T-helper 17 cell (primary cell): ENCODE measurements around the gene SRC. TPM values are rescaled to one million over a fixed set of nuclear protein-coding genes. Genes with fewer than 3 reads are reported as not detected.

Source experiments
- ATAC-seq: fragments of 150-1000 bp; cut with Tn5 transposase; 2 replicates; pipeline ENCODE4 v1.10.0; 2021; ENCODE audit warnings: mild to moderate bottlenecking, moderate library complexity
- DNase-seq, 3 donors: peaks; one replicate each; pipeline versions ENCODE4 v3.0.0 to v3.0.0-alpha.2; 2020 to 2021
- H3K9me3 ChIP-seq: one replicate; pipeline ENCODE4 v1.7.0; 2013; ENCODE audit warnings: low read length, mild to moderate bottlenecking; ENCODE audit not compliant: control insufficient read depth, poor library complexity, severe bottlenecking
- H3K27ac Mint-ChIP-seq: one replicate; pipeline ENCODE4 v1.8.0; 2022; ENCODE audit warnings: mild to moderate bottlenecking, moderate library complexity, mixed read lengths
- H3K27me3 Mint-ChIP-seq: one replicate; pipeline ENCODE4 v1.8.0; 2022; ENCODE audit warnings: mixed read lengths
- H3K36me3 Mint-ChIP-seq: one replicate; pipeline ENCODE4 v1.8.0; 2022; ENCODE audit warnings: low read depth, mixed read lengths
- H3K4me1 Mint-ChIP-seq: one replicate; pipeline ENCODE4 v1.8.0; 2022; ENCODE audit warnings: mild to moderate bottlenecking, mixed read lengths
- H3K4me3 Mint-ChIP-seq: one replicate; pipeline ENCODE4 v1.8.0; 2022; ENCODE audit warnings: mild to moderate bottlenecking, moderate library complexity, mixed read lengths
- total RNA-seq, 4 donors: library from RNA in 2 of 4; stranded (reverse) in 2 of 4; gene quantifications; one replicate each; pipeline ENCODE4 v1.2.3 and lab custom pipeline; 2022 to 2026

SRC gene
- total RNA-seq, 2 donors from 2014 or later: 6.2 to 22.8 TPM

DNA sequence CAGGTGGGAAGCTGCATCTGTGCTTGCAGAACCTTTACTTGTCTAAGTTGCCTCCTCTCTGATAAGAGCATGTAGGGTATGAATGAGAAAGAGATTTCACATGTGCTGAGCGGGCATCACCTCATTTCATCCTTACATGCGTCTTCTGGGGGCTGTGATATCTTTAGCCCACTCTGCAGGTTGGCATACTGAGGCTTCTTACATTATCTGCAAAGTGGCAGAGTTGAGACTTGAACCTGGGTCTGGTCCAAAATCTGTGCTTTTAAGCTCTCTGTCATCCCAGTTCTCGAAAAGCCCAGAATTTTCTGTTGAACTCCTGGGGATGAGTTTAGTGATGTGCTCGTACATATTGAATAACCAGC is 2.0 kb upstream of the SRC start:
- H3K27ac Mint-ChIP-seq: no peak overlapping the region
- H3K27me3 Mint-ChIP-seq: no peaks in the 10 kb centered on the region
- H3K4me1 Mint-ChIP-seq: peaks cover 16% of the 10 kb centered on the region
- no peak overlapping the region for H3K4me3 Mint-ChIP-seq
- DNase-seq (no peak), ATAC-seq (no peak)
- no peaks in the 10 kb centered on the region for H3K9me3 ChIP-seq
- no peaks in the 10 kb centered on the region for H3K36me3 Mint-ChIP-seq

DNA sequence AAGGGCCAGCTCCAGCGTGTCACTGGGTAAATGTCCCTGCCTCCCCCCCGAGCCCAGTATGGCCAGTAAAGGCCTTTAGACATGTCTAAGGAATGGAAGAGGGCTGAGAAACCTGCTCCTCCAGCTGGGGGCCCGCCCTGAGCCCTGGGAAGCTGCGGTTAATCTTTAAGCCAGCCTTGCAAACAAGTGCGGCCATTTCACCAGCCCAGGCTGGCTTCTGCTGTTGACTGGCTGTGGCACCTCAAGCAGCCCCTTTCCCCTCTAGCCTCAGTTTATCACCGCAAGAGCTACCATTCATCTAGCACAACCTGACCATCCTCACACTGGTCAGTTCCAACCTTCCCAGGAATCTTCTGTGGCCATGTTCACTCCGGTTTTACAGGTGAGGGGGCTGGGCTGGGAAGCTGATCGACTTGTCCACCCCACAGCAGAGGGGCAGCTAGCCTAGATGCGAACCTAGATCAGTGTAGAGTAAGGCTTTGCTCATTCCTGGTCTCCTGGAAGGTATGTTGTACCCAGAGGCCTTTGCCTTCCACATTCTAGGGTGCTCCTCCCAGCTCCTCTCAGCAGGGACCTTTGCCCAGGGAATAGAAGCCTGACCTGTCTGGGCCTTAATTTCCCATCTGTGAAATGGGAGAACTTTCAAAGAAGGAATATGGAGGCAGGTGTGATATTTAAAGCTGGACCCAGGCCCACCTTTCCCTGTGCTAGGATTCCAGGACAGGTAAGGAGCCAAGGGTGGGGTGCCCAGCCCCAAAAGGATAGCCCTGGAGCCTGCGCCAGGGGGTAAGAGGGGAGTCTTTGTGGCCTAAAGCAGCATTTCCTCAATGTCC is 1.2 kb upstream of the SRC start:
- Mint-ChIP-seq H3K36me3 (no peaks in the 10 kb centered on the region), H3K27ac (peak overlapping the region; percentile 32), H3K4me3 (peak overlapping the region; percentile 83), H3K4me1 (peaks cover 18% of the 10 kb centered on the region), H3K27me3 (no peaks in the 10 kb centered on the region)
- ATAC-seq: no peak
- DNase-seq: no peak
- H3K9me3 ChIP-seq: no peaks in the 10 kb centered on the region

DNA sequence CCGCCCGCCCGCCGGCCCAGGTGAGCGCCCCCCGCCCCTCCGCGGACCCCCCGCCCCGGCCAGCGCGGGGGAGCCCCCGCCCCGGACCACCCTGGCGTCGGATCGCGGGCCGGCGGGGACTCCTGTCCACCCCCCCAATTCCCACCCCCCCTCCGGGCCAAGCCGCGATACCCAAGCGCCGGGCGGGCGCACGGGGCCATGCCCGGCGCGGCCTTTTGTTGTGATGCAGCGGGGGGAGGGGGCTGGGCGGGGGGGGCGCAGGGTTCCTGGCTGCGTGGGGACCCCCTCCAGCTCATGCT is 245 bp downstream of the SRC start:
- H3K9me3 ChIP-seq: no peaks in the 10 kb centered on the region
- peak; percentile 5 for ATAC-seq
- Mint-ChIP-seq H3K36me3 (no peaks in the 10 kb centered on the region), H3K27me3 (no peaks in the 10 kb centered on the region), H3K27ac (no peak overlapping the region), H3K4me1 (peaks cover 17% of the 10 kb centered on the region), H3K4me3 (no peak overlapping the region)
- no peak for DNase-seq

DNA sequence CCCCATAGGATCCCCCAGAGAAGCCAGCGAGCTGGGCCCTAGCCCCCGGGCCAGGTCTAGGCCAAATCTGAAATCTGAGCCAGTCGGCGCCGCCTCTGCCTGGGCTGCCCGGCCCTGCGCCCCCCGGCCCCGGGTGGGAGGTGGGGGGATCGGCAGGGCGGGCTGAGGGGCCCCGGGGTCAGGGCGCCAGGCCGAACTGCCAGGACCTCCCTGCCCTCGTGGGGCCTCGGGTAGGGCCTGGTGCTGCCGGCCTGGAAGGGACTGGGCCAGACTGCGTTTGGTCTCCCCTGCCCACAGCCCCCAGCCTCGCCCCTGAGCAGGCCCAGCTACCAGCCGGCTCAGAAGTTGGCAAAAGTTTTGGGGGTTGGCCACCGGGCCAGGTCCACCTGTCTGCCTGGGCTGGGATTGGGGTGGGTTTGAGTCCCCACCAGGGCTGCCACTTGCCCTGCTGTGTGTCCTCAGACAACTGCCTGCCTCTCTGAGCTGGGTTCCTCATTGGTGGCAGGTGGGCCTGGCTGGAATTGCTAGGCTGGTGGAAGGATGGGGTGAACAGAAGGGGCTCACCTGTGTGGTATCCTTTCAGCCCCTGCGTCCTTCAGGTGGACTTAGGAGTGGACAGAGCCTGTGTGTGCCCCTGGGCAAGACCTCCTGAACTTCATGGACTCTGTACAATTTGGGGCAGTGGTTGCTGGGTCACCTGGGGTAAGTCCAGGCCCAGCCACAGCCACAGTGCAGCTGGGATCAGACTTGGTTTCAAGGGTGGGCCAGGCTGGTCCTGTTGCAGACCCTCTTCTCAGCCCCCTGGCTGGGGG is 801 bp downstream of the SRC start:
- DNase-seq: no peak
- Mint-ChIP-seq H3K27me3 (no peaks in the 10 kb centered on the region), H3K4me1 (peaks cover 14% of the 10 kb centered on the region), H3K27ac (no peak overlapping the region), H3K4me3 (peak overlapping the region; percentile 55), H3K36me3 (no peaks in the 10 kb centered on the region)
- no peaks in the 10 kb centered on the region for H3K9me3 ChIP-seq
- ATAC-seq: no peak

DNA sequence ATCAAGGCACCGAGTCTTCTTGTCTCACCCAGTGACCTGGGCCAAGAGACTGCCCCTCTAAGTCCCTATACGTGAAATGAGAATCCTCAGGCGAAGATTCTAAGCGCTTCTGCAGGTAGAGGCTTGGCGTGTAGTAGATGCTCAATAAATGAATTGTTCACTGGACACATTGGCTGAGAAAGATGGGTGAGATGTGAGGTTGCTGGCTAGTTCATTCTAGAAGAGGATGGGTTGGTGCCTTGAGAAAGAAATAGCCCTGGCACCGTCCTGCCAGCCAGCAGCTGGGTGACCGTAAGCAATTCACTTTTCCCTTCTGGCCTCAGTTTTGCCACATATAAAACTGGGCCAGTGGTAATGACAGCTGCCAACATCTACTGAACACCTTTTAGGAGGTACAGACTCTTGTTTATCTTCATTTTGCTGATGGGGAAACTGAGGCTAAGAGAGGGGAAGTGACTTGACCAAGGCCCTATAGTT is 1.4 kb downstream of the SRC start:
- peaks cover 14% of the 10 kb centered on the region for H3K4me1 Mint-ChIP-seq
- H3K4me3 Mint-ChIP-seq: peak overlapping the region; percentile 55
- DNase-seq: no peak
- no peaks in the 10 kb centered on the region for H3K27me3 Mint-ChIP-seq
- no peak for ATAC-seq
- no peaks in the 10 kb centered on the region for H3K36me3 Mint-ChIP-seq
- no peak overlapping the region for H3K27ac Mint-ChIP-seq
- H3K9me3 ChIP-seq: no peaks in the 10 kb centered on the region

DNA sequence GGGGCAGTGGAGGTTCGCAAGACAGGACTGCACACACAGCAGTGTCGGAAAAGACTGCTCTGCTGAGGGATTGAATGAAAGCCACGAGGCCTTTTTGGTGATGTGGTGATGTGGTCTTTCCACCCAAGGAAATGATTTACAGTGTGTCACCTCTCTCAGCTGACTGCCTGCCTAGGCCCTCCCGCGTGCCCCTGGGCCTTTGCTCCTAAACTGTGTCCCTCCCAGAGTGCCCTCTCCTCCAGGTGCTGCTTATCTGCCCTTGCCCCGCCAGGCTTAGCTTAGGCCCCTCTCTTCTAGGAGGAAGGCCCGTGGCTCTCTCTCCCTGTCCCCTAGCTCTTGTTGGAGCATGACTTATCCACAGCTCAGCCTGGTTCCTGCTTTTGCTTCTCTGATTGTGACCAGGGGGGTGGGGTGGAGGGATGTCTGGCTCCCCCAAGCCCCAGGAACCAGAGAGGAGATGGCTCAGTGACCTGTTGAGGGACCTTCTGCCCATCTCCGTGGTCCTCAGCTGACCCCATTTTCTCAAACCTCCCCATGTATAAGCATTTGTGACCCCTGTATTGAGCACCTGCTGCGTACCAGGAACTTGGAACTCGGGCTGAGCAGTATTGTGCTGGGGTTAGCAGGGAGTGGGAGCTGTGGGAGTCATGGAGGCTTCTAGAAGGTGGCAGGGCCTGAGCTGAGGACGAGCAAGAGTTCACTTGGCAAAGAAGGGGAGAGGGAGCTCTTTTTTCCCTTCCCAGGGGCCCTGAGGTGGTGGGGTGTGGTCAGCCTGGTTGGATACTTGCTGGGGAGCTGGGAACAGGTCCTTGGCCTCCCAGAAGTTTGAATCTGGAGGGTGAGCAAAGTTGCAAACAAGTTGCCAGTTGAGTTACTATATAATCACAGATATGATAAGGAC is 2.2 kb downstream of the SRC start:
- Mint-ChIP-seq H3K4me3 (peak overlapping the region; percentile 55), H3K36me3 (no peaks in the 10 kb centered on the region), H3K27me3 (no peaks in the 10 kb centered on the region), H3K4me1 (peaks cover 14% of the 10 kb centered on the region), H3K27ac (no peak overlapping the region)
- ATAC-seq: no peak
- no peaks in the 10 kb centered on the region for H3K9me3 ChIP-seq
- no peak for DNase-seq

DNA sequence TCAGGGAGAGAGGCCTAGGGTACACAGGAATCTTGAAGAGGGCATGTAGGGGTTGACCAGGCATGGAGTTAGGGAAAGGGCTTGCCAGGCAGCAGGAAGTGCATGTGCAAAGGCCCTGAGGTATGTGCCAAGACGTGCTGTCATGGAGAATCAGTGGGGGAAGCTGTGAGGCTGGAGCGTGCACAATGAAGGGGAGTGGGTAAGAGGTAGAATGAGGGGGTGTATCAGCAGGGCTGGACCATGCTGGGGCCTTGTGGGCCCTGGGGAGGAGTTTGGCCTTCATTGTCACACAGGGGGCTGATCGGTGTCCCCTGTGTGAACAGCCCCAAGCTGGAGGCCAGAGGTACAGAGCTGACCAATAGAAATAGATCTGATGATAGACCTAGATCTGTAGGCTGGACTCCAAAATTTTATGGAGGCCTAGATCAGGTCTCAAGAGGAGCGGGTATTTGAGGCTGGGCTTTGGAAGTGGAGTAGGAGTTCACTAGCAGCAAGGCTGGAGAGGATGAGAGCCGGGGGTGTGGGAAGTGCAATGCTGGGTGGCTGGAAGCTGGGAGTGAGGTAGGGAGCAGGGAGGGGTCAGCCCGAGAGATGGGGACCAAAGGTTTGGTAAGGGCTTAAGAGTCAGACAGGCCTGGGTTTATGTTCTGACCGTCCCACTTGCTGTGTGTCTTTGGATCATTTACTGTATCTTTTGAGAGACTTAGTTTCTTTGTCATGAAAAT is 3.0 kb downstream of the SRC start:
- ATAC-seq (no peak), DNase-seq (no peak)
- H3K9me3 ChIP-seq: no peaks in the 10 kb centered on the region
- H3K4me3 Mint-ChIP-seq: no peak overlapping the region
- H3K36me3 Mint-ChIP-seq: no peaks in the 10 kb centered on the region
- H3K4me1 Mint-ChIP-seq: peaks cover 12% of the 10 kb centered on the region
- H3K27ac Mint-ChIP-seq: peak overlapping the region; percentile 16
- H3K27me3 Mint-ChIP-seq: no peaks in the 10 kb centered on the region

DNA sequence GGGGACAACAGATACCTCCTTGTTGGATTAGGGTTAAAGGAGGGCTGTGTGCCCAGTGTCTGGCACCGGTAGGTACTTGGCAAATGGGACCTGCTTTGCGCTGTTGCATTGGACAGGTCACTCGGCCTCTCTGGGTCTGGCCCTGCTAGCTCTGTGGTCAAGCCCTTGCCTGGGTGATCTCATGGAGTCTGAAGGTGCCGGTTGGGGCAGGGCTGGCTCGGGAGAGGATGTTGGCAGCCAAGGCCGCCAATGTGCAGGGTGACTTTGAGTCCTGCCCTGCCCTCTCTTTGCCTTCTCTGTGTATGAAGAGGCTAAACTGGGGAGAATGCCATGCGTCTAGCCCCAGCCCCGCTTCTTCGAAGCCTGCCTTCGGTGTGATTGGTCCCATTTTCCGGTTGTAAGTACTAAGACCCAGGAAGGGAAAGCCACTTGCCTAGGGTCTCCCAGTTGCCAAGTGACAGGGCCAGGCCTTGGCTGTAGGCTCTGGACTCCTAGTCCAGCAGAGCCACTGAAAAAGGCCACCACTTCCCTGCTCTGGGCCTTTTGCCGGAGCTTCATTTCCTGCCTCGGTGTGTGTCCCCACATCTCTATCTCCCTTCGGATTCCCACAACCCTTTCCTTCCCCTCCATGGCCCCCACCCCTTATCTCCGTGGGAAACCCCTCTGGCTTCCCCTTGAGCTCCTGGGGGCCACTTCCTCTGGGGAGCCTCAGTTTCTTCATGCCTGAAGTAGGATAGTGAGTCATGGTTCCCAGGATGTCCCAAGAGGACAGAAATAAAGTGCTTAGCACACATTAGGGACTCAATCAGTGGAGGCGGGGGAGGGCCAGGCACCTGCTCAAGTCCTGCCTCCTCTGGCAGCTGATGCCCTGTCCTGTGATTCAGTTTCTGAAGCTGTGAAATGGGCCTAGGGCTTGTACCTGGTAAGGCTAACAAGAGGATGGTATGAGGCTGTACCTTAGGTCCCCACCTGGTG is 3.9 kb downstream of the SRC start:
- Mint-ChIP-seq H3K27me3 (no peaks in the 10 kb centered on the region), H3K27ac (peak overlapping the region; percentile 16), H3K4me1 (peaks cover 9% of the 10 kb centered on the region), H3K36me3 (no peaks in the 10 kb centered on the region), H3K4me3 (no peak overlapping the region)
- H3K9me3 ChIP-seq: no peaks in the 10 kb centered on the region
- ATAC-seq (no peak), DNase-seq (no peak)

DNA sequence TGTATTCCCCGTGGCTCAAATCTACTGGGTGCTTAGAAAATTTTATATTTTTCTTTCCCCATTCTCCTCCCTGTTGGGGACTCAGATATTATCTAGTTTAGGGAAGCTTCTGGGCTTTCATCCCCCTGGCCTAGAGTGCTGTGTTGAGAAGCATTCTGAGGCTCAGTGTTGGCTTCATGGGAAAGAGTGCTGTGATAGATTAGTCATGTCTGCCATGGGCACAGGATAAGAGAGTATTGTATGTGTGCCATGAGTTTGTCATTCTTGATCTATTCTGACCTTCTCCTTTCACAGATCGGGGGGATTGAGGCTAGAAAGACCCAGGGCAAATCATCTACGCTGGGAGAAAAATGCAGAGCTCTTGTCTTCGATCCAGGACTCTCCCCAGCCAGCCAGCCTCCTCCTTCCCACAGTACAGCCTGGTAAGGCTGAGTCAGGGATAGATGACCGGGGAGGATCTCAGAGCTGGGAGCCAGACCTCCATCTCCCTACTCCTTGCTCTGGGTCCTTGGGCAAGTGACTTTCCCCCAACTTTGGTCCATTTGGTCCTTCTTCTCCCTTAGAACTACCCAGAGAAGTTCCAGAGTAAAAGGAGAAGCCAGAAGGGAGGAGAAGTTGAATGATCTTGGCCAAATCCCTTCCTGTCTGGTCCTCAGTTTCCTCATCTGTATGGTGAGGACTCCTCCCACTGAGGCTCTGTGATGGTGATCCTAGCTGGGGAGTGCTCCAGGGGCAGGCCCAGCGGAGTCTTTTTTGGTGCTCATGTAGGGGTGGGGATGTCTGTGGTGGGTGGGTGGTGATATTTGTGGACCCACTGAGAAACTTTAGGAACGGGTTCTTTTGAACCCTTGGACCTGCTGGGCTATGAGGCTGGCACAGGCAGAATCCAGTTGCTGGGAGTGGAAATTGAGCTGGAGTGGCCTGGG is 5.0 kb downstream of the SRC start:
- H3K4me1 Mint-ChIP-seq: peaks cover 12% of the 10 kb centered on the region
- no peak for ATAC-seq
- H3K4me3 Mint-ChIP-seq: no peak overlapping the region
- H3K36me3 Mint-ChIP-seq: no peaks in the 10 kb centered on the region
- DNase-seq: no peak
- no peaks in the 10 kb centered on the region for H3K27me3 Mint-ChIP-seq
- no peak overlapping the region for H3K27ac Mint-ChIP-seq
- H3K9me3 ChIP-seq: no peaks in the 10 kb centered on the region

DNA sequence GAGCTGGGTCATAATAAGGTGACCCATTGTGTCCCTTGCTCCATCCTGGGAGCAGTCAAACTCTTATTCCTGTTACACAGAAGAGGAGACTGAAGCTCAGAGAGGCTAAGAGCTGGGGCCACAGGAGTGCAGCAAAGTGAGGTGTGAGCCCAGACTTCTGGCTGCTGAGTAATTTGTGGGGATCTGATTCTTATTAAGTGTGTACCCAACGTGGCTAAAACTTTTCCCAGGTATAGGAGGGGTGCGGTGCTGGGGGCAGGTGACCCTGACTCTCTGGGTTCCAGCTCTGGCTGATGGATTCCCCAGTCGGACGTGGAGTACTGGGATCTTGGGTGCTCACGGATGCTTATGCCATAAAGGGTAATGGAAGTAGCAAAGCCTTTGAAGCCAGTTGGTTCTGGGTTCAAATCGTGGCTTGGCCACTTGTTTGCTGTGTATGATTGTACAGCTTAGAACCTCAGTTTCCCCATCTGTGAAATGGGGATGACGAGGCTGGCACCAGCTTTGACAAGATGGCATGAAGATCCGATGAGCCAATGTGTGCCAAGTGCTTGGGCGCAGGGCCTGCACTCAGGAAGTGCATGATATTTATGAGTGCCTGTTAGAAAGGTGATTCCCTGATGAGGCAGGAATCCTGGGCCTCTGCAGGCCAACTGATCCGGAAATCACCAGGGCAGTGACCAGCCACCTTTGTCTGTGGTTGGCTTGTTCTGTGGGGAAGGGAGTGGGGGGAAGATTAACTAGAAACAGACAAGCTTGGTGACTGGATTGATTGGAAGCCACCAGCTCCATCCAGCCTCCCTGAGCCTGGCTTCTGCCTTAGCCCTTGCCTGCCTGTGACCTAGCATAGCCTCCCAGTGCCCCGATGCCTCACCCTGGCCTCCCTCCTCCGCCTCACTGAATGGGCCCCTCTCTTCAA is 6.0 kb downstream of the SRC start:
- H3K27me3 Mint-ChIP-seq: no peaks in the 10 kb centered on the region
- H3K4me3 Mint-ChIP-seq: no peak overlapping the region
- H3K9me3 ChIP-seq: no peaks in the 10 kb centered on the region
- H3K4me1 Mint-ChIP-seq: peaks cover 14% of the 10 kb centered on the region
- no peak for ATAC-seq
- no peak overlapping the region for H3K27ac Mint-ChIP-seq
- H3K36me3 Mint-ChIP-seq: no peaks in the 10 kb centered on the region
- DNase-seq: no peak
